Stomach (tissue), 4 donors: ENCODE measurements around the gene TTC21A.

ENCODE experiments used
- EP300 ChIP-seq: sonication (generic); formaldehyde crosslinking; IDR thresholded peaks from one replicate; pipeline ENCODE4 v1.6.1; 2017; ENCODE audit warnings: antibody characterized with exemption
- POLR2AphosphoS5 ChIP-seq, 3 donors: sonication (generic); formaldehyde crosslinking; IDR thresholded peaks; one replicate each; pipeline ENCODE4 v1.6.1; 2016; ENCODE audit warnings: antibody characterized with exemption in 3 of 3

GRCh38 chr3:39109086-39109485, 1.6 kb downstream of the TTC21A start:
- TF ChIP-seq POLR2AphosphoS5 (IDR thresholded peaks at IDR 0.05) (no peak), EP300 (no peak)
